Naive thymus-derived CD8-positive, alpha-beta T cell (primary cell): ENCODE results near the gene KCTD6. TPM values are rescaled to one million over a fixed set of nuclear protein-coding genes. Genes with fewer than 3 reads are reported as not detected.
A peak's percentile ranks its signal among the peaks of the same experiment; 100 is the strongest.
"Not testable (repeated sequence)": the region's sequence is repeated elsewhere in the genome, so short reads cannot be mapped to it uniquely, and the experiment has no call there.

Source experiments
- ATAC-seq, 2 donors: fragments of 150-1000 bp; cut with Tn5 transposase in 1 of 2; sonication (Bioruptor Pico), chemical (Tn5 transposase) in 1 of 2; 1 replicate in 1 of 2; 2 replicates in 1 of 2; pipeline ENCODE4 v1.10.0; 2021; ENCODE audit warnings: mild to moderate bottlenecking in 2 of 2, moderate library complexity in 2 of 2
- POLR2A ChIA-PET: fragments of 350-600 bp; sonication (Branson Sonifier 250); formaldehyde crosslinking; loops from one replicate; lab custom pipeline; 2021; ENCODE audit warnings: antibody characterized with exemption; lab: Charles Lee
- DNase-seq, 10 donors: peaks; one replicate each; pipeline versions ENCODE4 v3.0.0 to v3.0.0-alpha.2; 2020 to 2022
- H3K27ac Mint-ChIP-seq, 10 donors: one replicate each; pipeline ENCODE4 v1.8.0; 2020 to 2022; ENCODE audit warnings: mild to moderate bottlenecking in 10 of 10, mixed read lengths in 10 of 10, moderate library complexity in 4 of 10, inconsistent platforms in 1 of 10
- H3K27me3 Mint-ChIP-seq, 5 donors: one replicate each; pipeline ENCODE4 v1.8.0; 2021 to 2022; ENCODE audit warnings: mixed read lengths in 5 of 5
- H3K36me3 Mint-ChIP-seq, 3 donors: one replicate each; pipeline ENCODE4 v1.8.0; 2020 to 2022; ENCODE audit warnings: mixed read lengths in 3 of 3, mild to moderate bottlenecking in 2 of 3, inconsistent platforms in 1 of 3
- H3K4me1 Mint-ChIP-seq, 4 donors: one replicate each; pipeline ENCODE4 v1.8.0; 2021 to 2022; ENCODE audit warnings: mixed read lengths in 4 of 4
- H3K4me3 Mint-ChIP-seq, 10 donors: one replicate each; pipeline ENCODE4 v1.8.0; 2020 to 2022; ENCODE audit warnings: mild to moderate bottlenecking in 10 of 10, mixed read lengths in 10 of 10, moderate library complexity in 6 of 10, inconsistent platforms in 1 of 10
- H3K9me3 Mint-ChIP-seq, 9 donors: one replicate each; pipeline ENCODE4 v1.8.0; 2020 to 2022; ENCODE audit warnings: mixed read lengths in 9 of 9, mild to moderate bottlenecking in 3 of 9, inconsistent platforms in 1 of 9, moderate library complexity in 1 of 9
- polyA plus RNA-seq, 3 donors: library from polyadenylated mRNA; unstranded; fragments of 300-500 nt; fragmentation: Illumina TruSeq; gene quantifications; one replicate each; pipeline ENCODE4 v1.2.3, GENCODE V29; 2021
- total RNA-seq, 8 experiments: library from RNA in 2 of 8; stranded (reverse) in 2 of 8; gene quantifications; one replicate each; pipeline ENCODE4 v1.2.3 and lab custom pipeline; 2021 to 2026

Gene KCTD6
- total and polyA plus RNA-seq, 5 experiments from 2014 or later: 5.5 to 10.3 (median 8.8) TPM

GRCh38 chr3:58514405-58514804 lies 22.5 kb downstream of the KCTD6 start:
- Mint-ChIP-seq H3K9me3 (no peaks in the 10 kb centered on the region), H3K27ac (no peak overlapping the region), H3K36me3 (no peaks in the 10 kb centered on the region), H3K4me3 (no peak overlapping the region), H3K27me3 (peaks cover 0 to 4% (median 0%) of the 10 kb centered on the region in 5 donors), H3K4me1 (peaks cover 0 to 1% (median 0%) of the 10 kb centered on the region in 4 donors)
- POLR2A ChIA-PET: no interaction called here
- ATAC-seq: no peak
- DNase-seq: no peak

- Mint-ChIP-seq H3K27me3 (peaks cover 0 to 4% (median 0%) of the 10 kb centered on the region in 5 donors), H3K4me1 (no peaks in the 10 kb centered on the region), H3K27ac (no peak overlapping the region), H3K36me3 (no peaks in the 10 kb centered on the region), H3K9me3 (no peaks in the 10 kb centered on the region), H3K4me3 (no peak overlapping the region)
- POLR2A ChIA-PET: no interaction called here
- ATAC-seq (no peak), DNase-seq (no peak)
Measured at GRCh38 chr3:58518291-58518789, 26.4 kb downstream of the KCTD6 start.

GRCh38 chr3:58519668-58520402 lies 27.9 kb downstream of the KCTD6 start:
- Mint-ChIP-seq H3K4me1 (no peaks in the 10 kb centered on the region), H3K27me3 (peaks cover 0 to 4% (median 0%) of the 10 kb centered on the region in 5 donors), H3K27ac (no peak overlapping the region), H3K36me3 (no peaks in the 10 kb centered on the region), H3K9me3 (no peaks in the 10 kb centered on the region), H3K4me3 (no peak overlapping the region)
- POLR2A ChIA-PET: no interaction called here
- DNase-seq (no peak), ATAC-seq (no peak)

- H3K9me3 Mint-ChIP-seq: no peaks in the 10 kb centered on the region
- peaks cover 0 to 4% (median 0%) of the 10 kb centered on the region in 5 donors for H3K27me3 Mint-ChIP-seq
- no peaks in the 10 kb centered on the region for H3K4me1 Mint-ChIP-seq
- no peak overlapping the region for H3K27ac Mint-ChIP-seq
- POLR2A ChIA-PET: no interaction called here
- no peaks in the 10 kb centered on the region for H3K36me3 Mint-ChIP-seq
- ATAC-seq: no peak
- DNase-seq: no peak
- no peak overlapping the region for H3K4me3 Mint-ChIP-seq
Measured at GRCh38 chr3:58520403-58521335, 28.8 kb downstream of the KCTD6 start.

GRCh38 chr3:58521336-58521670 lies 29.4 kb downstream of the KCTD6 start:
- Mint-ChIP-seq H3K4me3 (no peak overlapping the region), H3K36me3 (no peaks in the 10 kb centered on the region), H3K27me3 (peaks cover 0 to 4% (median 0%) of the 10 kb centered on the region in 5 donors), H3K4me1 (no peaks in the 10 kb centered on the region), H3K27ac (peak overlapping the region in 3 of 10 donors; percentile 6 to 79 (median 22)), H3K9me3 (no peaks in the 10 kb centered on the region)
- ATAC-seq (no peak), DNase-seq (no peak)
- POLR2A ChIA-PET: no interaction called here

- H3K4me3 Mint-ChIP-seq: no peak overlapping the region
- H3K27ac Mint-ChIP-seq: peak overlapping the region in 2 of 10 donors; percentile 22 to 81
- POLR2A ChIA-PET: no interaction called here
Measured at GRCh38 chr3:58521917-58522631, 30.2 kb downstream of the KCTD6 start.

GRCh38 chr3:58522759-58523425 lies 31.0 kb downstream of the KCTD6 start:
- POLR2A ChIA-PET: no interaction called here
- H3K4me3 Mint-ChIP-seq: no peak overlapping the region
- no peaks in the 10 kb centered on the region for H3K9me3 Mint-ChIP-seq
- no peak for ATAC-seq
- DNase-seq: no peak
- peaks cover 0 to 3% (median 0%) of the 10 kb centered on the region in 3 donors for H3K36me3 Mint-ChIP-seq
- no peaks in the 10 kb centered on the region for H3K4me1 Mint-ChIP-seq
- H3K27me3 Mint-ChIP-seq: no peaks in the 10 kb centered on the region
- no peak overlapping the region for H3K27ac Mint-ChIP-seq

More at GRCh38 chr3:58521917-58522631, 30.2 kb downstream of the KCTD6 start:
- Mint-ChIP-seq H3K4me1 (no peaks in the 10 kb centered on the region), H3K27me3 (peaks cover 0 to 1% (median 0%) of the 10 kb centered on the region in 5 donors), H3K9me3 (no peaks in the 10 kb centered on the region), H3K36me3 (peaks cover 0 to 3% (median 0%) of the 10 kb centered on the region in 3 donors)
- ATAC-seq: no peak
- DNase-seq: no peak

- H3K27ac Mint-ChIP-seq: no peak overlapping the region
- H3K4me1 Mint-ChIP-seq: no peaks in the 10 kb centered on the region
- ATAC-seq (no peak), DNase-seq (no peak)
- no peaks in the 10 kb centered on the region for H3K9me3 Mint-ChIP-seq
- H3K27me3 Mint-ChIP-seq: no peaks in the 10 kb centered on the region
- POLR2A ChIA-PET: no interaction called here
- peaks cover 0 to 3% (median 0%) of the 10 kb centered on the region in 3 donors for H3K36me3 Mint-ChIP-seq
- no peak overlapping the region for H3K4me3 Mint-ChIP-seq
Measured at GRCh38 chr3:58524326-58524888, 32.5 kb downstream of the KCTD6 start.

- Mint-ChIP-seq H3K36me3 (peaks cover 0 to 3% (median 0%) of the 10 kb centered on the region in 3 donors), H3K27me3 (no peaks in the 10 kb centered on the region), H3K27ac (no peak overlapping the region), H3K4me3 (no peak overlapping the region), H3K9me3 (no peaks in the 10 kb centered on the region), H3K4me1 (no peaks in the 10 kb centered on the region)
- DNase-seq (no peak), ATAC-seq (no peak)
- POLR2A ChIA-PET: no interaction called here
Measured at GRCh38 chr3:58526515-58526957, 34.6 kb downstream of the KCTD6 start.

GRCh38 chr3:58527440-58527839 lies 35.5 kb downstream of the KCTD6 start:
- H3K36me3 Mint-ChIP-seq, DNase-seq, H3K4me1 Mint-ChIP-seq, H3K27me3 Mint-ChIP-seq, H3K9me3 Mint-ChIP-seq, H3K27ac Mint-ChIP-seq, H3K4me3 Mint-ChIP-seq, ATAC-seq, POLR2A ChIA-PET: not testable (repeated sequence)

GRCh38 chr3:58528629-58529028 lies 36.7 kb downstream of the KCTD6 start:
- H3K9me3 Mint-ChIP-seq: no peaks in the 10 kb centered on the region
- peaks cover 5 to 10% (median 6%) of the 10 kb centered on the region in 4 donors for H3K4me1 Mint-ChIP-seq
- peaks cover 0 to 3% (median 0%) of the 10 kb centered on the region in 3 donors for H3K36me3 Mint-ChIP-seq
- DNase-seq: no peak
- POLR2A ChIA-PET: no interaction called here
- no peak overlapping the region for H3K27ac Mint-ChIP-seq
- H3K4me3 Mint-ChIP-seq: no peak overlapping the region
- ATAC-seq: no peak
- peaks cover 0 to 1% (median 0%) of the 10 kb centered on the region in 5 donors for H3K27me3 Mint-ChIP-seq
